ENCODE measurements around the gene RFTN2.
"Not testable (repeated sequence)": the region's sequence is repeated elsewhere in the genome, so short reads cannot be mapped to it uniquely, and the experiment has no call there.

RFTN2 gene

GRCh38 chr2:197555467-197555866 lies 119.9 kb downstream of the RFTN2 start:
- H3K4me3 ChIP-seq (ENCODE audit: low read depth, low read length), result no peak overlapping the region

GRCh38 chr2:197551260-197551659 lies 124.1 kb downstream of the RFTN2 start:
- H3K4me3 ChIP-seq (ENCODE audit: low read depth, low read length), result not testable (repeated sequence)

GRCh38 chr2:197548582-197548981 lies 126.8 kb downstream of the RFTN2 start:
- H3K4me3 ChIP-seq (ENCODE audit: low read depth, low read length), result no peak overlapping the region

GRCh38 chr2:197547163-197547900 lies 128.1 kb downstream of the RFTN2 start:
- no peak overlapping the region for H3K4me3 ChIP-seq (ENCODE audit: low read depth, low read length)

- H3K4me3 ChIP-seq (ENCODE audit: low read depth, low read length), result no peak overlapping the region
Observed at GRCh38 chr2:197543206-197543605, 132.2 kb downstream of the RFTN2 start.

- H3K4me3 ChIP-seq (ENCODE audit: low read depth, low read length), result no peak overlapping the region
Observed at GRCh38 chr2:197539734-197540133, 135.7 kb downstream of the RFTN2 start.

- H3K4me3 ChIP-seq (ENCODE audit: low read depth, low read length), result no peak overlapping the region
Observed at GRCh38 chr2:197538412-197538811, 137.0 kb downstream of the RFTN2 start.

Measured in iPS-11a (cell line).